ENCODE data around the gene UFD1.

DNA sequence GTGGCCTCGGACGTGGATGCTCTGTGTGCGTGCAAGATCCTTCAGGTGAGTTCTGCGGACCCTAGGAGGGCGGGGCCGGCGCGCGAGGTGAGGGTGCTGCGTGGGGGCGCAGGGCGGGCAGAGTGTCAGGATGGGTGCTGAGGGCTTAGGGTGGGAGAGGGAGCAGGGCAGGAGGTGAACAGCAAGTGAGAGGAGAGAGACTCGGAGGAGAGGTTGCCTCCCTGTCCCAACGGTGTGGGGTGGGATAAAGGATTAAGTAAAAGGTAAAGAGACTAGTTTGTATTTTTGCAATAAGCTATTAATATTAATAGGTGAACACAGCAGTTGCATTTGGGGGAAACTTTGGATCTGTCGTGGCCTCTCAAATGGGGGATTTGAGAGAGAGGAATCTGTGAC is 1.2 kb upstream of the UFD1 start:
- TF ChIP-seq HDGF (IDR thresholded peaks at IDR 0.05; ENCODE audit: borderline replicate concordance) (no peak), FOXM1 (IDR thresholded peaks at IDR 0.05; ENCODE audit: borderline replicate concordance) (no peak)

All from HEK293T (cell line).